ENCODE results near the gene PNLIPRP1. TPM values are rescaled to one million over a fixed set of nuclear protein-coding genes. Genes with fewer than 3 reads are reported as not detected.

The PNLIPRP1 gene
- total and polyA plus RNA-seq, 7 donors: 0.04 to 3.6 TPM; not detected in 5

GRCh38 chr10:116553378-116553980 lies 37.3 kb upstream of the PNLIPRP1 start:
- H3K27ac ChIP-seq: no peak overlapping the region
- no peaks in the 10 kb centered on the region for H3K9me3 ChIP-seq
- 93% methylated on average over 13 of the region's 13 CpGs for WGBS, 2 donors
- TF ChIP-seq CTCF (IDR thresholded peaks at IDR 0.05) (no peak), POLR2AphosphoS5 (IDR thresholded peaks at IDR 0.05) (no peak), POLR2A (IDR thresholded peaks at IDR 0.05) (no peak), EP300 (IDR thresholded peaks at IDR 0.05) (no peak)
- no peak for DNase-seq
- H3K4me1 ChIP-seq: no peaks in the 10 kb centered on the region
- intact Hi-C loops (cut with DNase I): no loop called here
- no peaks in the 10 kb centered on the region for H3K27me3 ChIP-seq
- no peaks in the 10 kb centered on the region for H3K36me3 ChIP-seq
- no peak overlapping the region for H3K4me3 ChIP-seq

GRCh38 chr10:116554628-116555027 lies 36.1 kb upstream of the PNLIPRP1 start:
- WGBS, 2 donors: 62 to 74% methylated on average over 5 of the region's 5 CpGs
- no peak for DNase-seq
- intact Hi-C loops (cut with DNase I): no loop called here
- TF ChIP-seq CTCF (IDR thresholded peaks at IDR 0.05) (no peak), EP300 (IDR thresholded peaks at IDR 0.05) (no peak), POLR2A (IDR thresholded peaks at IDR 0.05) (no peak), POLR2AphosphoS5 (IDR thresholded peaks at IDR 0.05) (no peak)
- Histone ChIP-seq H3K27me3 (no peaks in the 10 kb centered on the region), H3K36me3 (no peaks in the 10 kb centered on the region), H3K27ac (no peak overlapping the region), H3K4me3 (no peak overlapping the region), H3K4me1 (no peaks in the 10 kb centered on the region), H3K9me3 (no peaks in the 10 kb centered on the region)

GRCh38 chr10:116555880-116556279 lies 34.9 kb upstream of the PNLIPRP1 start:
- H3K4me3 ChIP-seq: no peak overlapping the region
- no peaks in the 10 kb centered on the region for H3K27me3 ChIP-seq
- 78 to 84% methylated on average over 6 of the region's 6 CpGs for WGBS, 2 donors
- H3K36me3 ChIP-seq: no peaks in the 10 kb centered on the region
- H3K27ac ChIP-seq: no peak overlapping the region
- TF ChIP-seq POLR2A (IDR thresholded peaks at IDR 0.05): no peak
- no peak for TF ChIP-seq CTCF (IDR thresholded peaks at IDR 0.05)
- DNase-seq: no peak
- intact Hi-C loops (cut with DNase I): no loop called here
- no peaks in the 10 kb centered on the region for H3K4me1 ChIP-seq
- H3K9me3 ChIP-seq: no peaks in the 10 kb centered on the region

GRCh38 chr10:116557305-116557880 lies 33.4 kb upstream of the PNLIPRP1 start:
- TF ChIP-seq POLR2A (IDR thresholded peaks at IDR 0.05): no peak
- Histone ChIP-seq H3K9me3 (no peaks in the 10 kb centered on the region), H3K4me3 (no peak overlapping the region), H3K4me1 (no peaks in the 10 kb centered on the region), H3K36me3 (no peaks in the 10 kb centered on the region), H3K27ac (no peak overlapping the region), H3K27me3 (no peaks in the 10 kb centered on the region)
- no peak for DNase-seq
- WGBS, 2 donors: 85 to 88% methylated on average over 5 of the region's 5 CpGs
- intact Hi-C loops (cut with DNase I): no loop called here

- Histone ChIP-seq H3K4me3 (no peak overlapping the region), H3K9me3 (no peaks in the 10 kb centered on the region), H3K27ac (no peak overlapping the region), H3K36me3 (no peaks in the 10 kb centered on the region), H3K4me1 (no peaks in the 10 kb centered on the region), H3K27me3 (no peaks in the 10 kb centered on the region)
- WGBS, 2 donors: 88 to 97% methylated on average over 8 of the region's 8 CpGs
- DNase-seq: no peak
- TF ChIP-seq POLR2A (IDR thresholded peaks at IDR 0.05): no peak
- TF ChIP-seq EP300 (IDR thresholded peaks at IDR 0.05): no peak
- TF ChIP-seq POLR2AphosphoS5 (IDR thresholded peaks at IDR 0.05): no peak
- TF ChIP-seq CTCF (IDR thresholded peaks at IDR 0.05): no peak
- intact Hi-C loops (cut with DNase I): no loop called here
These were observed 25.2 kb upstream of the PNLIPRP1 start for GRCh38 chr10:116565534-116565933.

All from sigmoid colon (tissue), 7 donors.